ENCODE measurements around the gene EFCAB14.
"Not testable (repeated sequence)": the region's sequence is repeated elsewhere in the genome, so short reads cannot be mapped to it uniquely, and the experiment has no call there.

EFCAB14 gene

DNA sequence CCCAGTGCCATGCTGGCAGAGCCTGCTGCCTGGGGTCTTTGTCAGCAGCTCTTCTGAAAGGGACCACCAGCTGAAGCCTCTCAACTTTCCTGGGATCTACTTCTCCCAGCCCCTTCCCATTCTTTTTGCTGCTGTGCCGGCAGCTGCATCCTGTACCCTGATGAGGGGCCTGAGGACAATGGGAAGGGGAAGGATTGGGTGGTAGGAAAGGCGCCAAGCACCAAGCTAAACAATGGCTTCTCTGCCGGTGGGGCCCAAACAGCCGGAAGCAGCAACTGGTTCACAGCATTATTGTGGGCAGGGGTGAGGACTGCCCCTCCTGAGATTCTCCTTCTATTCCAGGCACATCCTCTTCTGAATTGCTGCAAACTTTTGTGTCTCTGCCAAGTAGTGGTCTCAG lies 5.0 kb upstream of the EFCAB14 start:
- no peak for DNase-seq (ENCODE audit: low read depth)

DNA sequence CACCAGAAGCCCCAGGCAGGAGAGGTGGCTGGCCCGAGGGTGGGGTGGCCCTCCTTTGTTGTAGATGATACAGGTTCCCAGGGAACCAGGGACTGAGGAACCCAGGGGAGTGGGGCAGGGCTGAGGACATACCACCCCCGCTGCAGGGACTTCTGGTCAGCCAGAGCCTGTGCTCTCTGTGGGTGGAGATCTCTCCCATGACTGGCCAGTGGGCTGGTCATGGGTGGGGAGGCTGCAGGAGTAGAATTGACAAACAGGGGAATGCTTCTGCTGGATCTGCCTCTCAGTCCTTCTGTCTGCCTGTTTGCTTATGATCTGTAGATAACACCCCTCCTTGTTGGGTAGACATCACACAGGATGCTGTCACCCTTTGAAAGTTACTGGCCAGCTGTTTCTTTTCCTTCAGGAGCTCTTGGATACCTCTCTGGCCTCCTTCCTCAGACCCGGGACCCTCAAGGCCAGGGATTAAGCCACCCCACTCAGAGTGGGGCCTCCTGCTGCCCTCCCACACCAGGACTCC lies 2.8 kb upstream of the EFCAB14 start:
- DNase-seq (ENCODE audit: low read depth), result no peak

DNA sequence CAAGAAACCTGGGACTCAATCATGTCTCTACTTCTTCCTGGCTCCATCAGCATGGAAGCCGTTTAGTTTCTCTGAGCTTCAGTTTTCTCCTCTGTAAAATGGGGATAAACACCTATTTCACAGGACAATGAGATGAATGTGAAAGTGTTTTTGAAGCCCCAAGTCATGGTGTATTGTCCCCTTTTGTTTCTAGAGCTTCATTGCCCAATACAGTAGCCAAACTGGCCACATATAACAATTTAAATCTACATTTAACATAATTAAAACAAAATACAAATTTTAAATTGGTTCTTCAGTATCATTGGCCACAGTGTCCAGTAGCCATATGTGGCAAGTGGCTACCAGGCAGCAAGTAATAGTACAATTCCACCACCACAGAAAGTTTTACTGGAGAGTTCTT lies 2.3 kb upstream of the EFCAB14 start:
- DNase-seq (ENCODE audit: low read depth), result no peak

DNA sequence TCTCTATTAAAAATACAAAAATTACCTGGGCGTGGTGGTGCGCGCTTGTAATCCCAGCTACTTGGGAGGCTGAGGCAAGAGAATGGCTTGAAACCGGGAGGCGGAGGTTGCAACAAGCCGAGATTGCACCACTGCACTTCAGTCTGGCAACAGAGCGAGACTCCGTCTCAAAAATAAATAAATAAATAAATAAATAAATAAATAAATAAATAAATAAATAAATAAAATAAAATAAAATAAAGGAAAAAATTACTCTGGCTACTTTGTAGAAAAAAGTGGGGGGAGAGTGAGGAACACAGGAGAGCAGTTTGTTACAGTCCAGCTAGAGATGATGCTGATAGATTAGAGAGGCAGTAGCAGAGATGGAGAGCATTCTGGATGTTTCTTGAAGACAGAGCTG lies 1.4 kb upstream of the EFCAB14 start:
- DNase-seq (ENCODE audit: low read depth), result not testable (repeated sequence)

DNA sequence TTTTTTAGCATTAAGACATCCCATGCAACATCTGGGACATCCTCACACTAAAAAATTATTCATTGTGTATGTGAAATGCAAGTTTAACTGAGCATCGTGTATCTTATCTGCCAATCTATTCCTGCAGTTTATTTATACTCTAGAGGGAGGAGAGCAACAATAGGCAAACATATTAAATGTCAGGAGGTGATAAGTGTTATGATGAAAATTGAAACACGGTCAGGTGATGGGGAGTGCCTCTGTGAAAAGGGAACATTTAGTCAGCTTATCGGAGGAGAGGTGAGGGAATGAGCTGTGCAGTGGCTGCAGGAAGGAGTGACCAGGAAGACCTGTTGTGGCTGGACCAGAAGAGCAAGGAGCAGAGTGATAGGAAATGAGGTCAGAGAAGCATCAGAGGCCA lies 775 bp upstream of the EFCAB14 start:
- no peak for DNase-seq (ENCODE audit: low read depth)

- no peak for DNase-seq (ENCODE audit: low read depth)
These were observed 581 bp downstream of the EFCAB14 start for GRCh38 chr1:46718340-46718726.

DNA sequence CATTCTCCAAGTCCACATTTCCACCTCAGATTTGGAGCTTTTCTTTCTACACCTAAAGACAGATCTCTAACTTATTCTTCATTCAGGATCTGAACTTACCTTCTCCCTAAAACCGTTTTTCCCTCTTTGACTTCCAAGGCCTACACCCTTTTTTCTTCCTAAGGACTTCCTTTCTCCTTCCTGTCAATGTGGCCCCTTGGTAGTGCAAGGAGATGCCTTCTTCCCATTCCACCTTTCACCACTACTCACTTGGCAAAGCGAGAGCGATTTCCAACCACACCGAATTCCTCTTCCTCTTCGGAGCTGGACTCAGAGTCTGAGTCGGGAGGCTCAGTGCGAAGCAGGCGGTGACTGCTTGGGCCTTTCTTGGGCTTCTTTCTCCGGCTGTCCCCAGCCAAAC lies 1.3 kb downstream of the EFCAB14 start:
- DNase-seq (ENCODE audit: low read depth), result no peak

GRCh38 chr1:46714976-46715375 lies 3.9 kb downstream of the EFCAB14 start:
- DNase-seq (ENCODE audit: low read depth), result no peak

DNA sequence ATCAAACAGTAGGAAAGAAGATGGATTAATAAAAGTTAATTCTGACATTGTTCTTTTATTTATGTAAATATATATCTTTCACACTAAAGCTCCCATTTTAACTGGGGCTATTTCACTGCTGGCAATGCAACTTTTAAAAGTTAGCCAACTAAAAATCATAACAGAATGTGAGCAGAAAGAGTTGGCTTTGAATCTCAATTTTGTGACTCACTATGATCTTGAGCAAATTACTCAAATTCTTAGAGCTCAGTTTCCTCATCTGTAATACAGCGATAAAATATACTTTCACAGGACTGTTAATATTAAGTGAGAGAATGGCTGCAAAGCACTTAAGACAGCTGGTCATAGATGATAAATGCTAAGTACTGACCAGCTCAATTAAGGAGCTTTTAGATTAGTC lies 10.8 kb downstream of the EFCAB14 start:
- DNase-seq (ENCODE audit: low read depth), result no peak

- no peak for DNase-seq (ENCODE audit: low read depth)
These were observed 13.5 kb downstream of the EFCAB14 start for GRCh38 chr1:46705408-46705807.

DNA sequence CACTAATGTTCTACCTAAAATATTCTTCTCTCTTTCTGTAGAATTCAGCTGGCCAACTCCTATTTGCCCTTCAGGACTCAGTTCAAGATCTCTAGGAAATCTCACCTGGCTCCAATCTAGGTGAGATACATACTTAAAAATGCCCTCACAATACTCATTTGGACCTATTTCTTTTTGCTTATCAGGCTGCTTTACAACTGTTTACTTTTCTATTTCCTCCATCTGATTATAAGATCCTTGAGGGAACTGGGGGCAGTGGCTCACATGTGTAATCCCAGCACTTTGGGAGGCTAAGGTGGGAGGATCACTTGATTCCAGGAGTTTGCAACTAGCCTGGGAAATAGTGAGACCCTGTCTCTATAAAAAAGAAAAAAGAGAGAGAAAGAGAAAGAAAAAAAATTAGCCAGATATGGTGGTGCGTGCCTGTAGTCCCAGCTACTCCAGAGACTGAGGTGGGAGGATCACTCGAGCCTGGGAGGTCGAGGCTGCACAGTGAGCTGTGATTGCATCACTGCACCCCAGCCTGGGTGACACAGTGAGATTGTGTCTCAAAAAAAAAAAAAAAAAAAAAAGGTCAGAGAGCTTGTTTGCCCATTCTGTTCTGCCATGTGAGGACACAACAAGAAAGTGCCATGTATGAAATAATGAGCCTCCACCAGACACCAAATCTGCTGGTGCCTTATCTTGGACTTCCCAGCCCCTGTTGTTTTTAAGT lies 14.8 kb downstream of the EFCAB14 start:
- DNase-seq (ENCODE audit: low read depth), result no peak

DNA sequence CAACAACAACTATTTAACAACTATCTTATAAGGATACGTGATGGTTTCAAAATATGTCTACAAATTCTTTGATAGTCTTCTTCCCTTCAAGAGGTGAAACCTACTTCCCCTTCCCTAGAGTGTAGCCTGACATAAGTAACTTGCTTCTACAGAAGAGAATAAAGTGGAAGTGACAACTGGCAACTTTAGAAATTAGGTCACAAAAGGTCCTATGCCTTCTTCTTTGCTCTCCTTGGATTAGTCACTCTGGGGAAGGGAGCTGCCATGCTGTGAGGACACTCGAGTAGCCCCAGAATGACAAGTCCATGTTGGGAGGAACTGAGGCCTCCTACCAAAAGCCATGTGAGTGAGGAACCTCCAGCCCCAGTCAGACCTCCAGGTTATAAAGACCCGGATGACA lies 19.2 kb downstream of the EFCAB14 start:
- no peak for DNase-seq (ENCODE audit: low read depth)

DNA sequence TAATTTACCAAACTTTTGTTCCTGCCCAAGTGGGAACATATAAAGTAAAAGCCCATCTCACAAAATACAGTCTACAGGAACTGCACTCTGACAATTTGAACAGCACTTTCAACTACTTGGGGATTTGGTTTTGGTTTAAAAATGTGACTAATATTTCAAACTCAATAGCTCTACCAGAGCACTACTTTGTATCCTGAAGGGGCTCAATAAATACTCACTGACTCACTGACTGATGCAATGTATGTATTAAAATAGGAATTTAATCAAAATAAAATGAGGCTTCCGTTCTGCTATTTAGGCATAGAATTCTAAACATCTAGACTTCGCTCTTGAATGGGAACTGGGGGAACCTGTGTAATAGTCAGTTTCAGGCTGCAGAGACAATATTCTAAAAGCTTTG lies 21.9 kb downstream of the EFCAB14 start:
- no peak for DNase-seq (ENCODE audit: low read depth)

GRCh38 chr1:46694676-46695075 lies 24.2 kb downstream of the EFCAB14 start:
- DNase-seq (ENCODE audit: low read depth), result not testable (repeated sequence)

DNA sequence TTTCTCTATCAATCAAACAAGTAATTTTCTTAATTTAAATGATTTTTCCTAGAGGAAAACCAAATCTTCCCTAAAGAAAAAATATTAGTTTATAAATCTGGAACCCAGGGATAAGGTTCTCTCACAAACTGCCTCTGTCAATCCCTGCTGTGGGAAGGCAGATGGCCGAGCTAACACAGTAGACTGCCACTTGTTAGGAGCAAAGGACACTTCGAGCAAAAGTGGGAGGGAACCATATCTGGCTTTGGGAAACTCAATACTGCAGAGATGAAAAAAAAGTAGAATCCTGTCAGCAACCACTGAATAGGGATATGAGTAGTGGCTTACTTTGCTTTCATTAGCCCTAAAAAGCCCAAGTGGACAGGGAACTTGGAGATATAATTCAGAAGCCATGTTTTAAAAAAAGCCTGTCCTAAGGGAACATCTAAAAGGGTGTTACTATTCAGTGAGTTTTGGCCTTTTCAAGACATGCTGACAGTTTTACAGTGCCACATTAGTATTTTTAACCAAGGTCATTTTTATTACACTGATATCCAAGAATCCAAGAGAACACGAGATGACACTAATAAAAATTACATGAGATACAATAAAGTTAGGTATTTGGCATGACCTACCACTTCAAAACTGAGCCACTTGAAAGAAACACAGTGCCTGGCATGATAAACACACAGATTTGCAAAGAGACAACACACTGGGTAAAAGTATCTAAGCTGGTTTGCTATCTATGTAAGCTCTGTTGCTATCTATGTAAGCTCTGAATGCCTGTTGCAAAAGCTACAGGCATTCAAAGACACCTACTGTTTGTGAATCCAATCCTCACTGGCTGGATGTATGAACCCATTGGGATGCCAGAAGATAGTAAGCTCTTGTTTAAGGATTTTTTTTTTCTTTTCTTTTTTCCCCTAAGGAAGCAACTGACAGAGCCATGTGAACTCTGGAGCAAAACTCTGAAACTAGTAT lies 25.8 kb downstream of the EFCAB14 start:
- DNase-seq (ENCODE audit: low read depth), result no peak

DNA sequence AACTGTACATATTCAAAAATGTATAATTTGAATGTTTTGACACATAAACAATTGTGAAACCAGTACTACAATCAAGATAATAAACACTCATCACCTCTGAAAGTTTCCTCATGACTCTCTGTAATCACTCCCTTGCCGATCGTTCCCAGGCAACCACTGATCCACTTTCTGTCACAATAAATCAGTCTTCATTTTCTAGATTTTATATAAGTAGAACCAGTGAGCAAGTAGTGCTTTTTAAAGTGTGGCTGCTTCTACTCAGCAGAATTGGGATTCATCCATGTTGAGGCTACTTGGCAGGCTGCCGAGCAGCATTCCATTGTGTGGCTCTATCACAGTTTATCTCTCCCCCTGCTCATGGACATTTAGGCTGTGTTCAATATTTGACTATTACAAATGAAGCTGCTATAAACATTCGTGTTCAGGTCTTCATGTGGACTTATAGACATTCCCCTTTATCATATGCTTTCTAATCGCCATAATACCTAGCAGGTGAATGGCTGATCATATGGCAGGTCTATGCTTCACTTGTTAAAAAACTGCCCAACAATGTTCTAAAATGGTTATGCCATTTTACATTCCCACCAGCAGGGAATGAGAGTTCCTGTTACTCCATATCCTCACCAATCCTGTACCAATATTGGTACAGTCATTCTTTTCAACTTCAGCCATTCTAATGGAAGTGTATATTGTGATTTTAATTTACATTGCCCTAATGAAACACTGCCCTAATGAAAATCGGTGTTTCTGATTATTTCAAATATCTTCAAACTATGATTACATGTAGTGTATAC lies 26.7 kb downstream of the EFCAB14 start:
- DNase-seq (ENCODE audit: low read depth), result no peak

GRCh38 chr1:46690931-46691421 lies 27.9 kb downstream of the EFCAB14 start:
- DNase-seq (ENCODE audit: low read depth), result no peak

- DNase-seq (ENCODE audit: low read depth), result no peak
These were observed 29.0 kb downstream of the EFCAB14 start for GRCh38 chr1:46689897-46690296.

GRCh38 chr1:46689356-46689755 lies 29.6 kb downstream of the EFCAB14 start:
- no peak for DNase-seq (ENCODE audit: low read depth)

GRCh38 chr1:46687921-46688509 lies 30.9 kb downstream of the EFCAB14 start:
- DNase-seq (ENCODE audit: low read depth), result no peak

GRCh38 chr1:46687093-46687659 lies 31.7 kb downstream of the EFCAB14 start:
- no peak for DNase-seq (ENCODE audit: low read depth)
